ENCODE data around the gene OR2AG2.

OR2AG2 gene

DNA sequence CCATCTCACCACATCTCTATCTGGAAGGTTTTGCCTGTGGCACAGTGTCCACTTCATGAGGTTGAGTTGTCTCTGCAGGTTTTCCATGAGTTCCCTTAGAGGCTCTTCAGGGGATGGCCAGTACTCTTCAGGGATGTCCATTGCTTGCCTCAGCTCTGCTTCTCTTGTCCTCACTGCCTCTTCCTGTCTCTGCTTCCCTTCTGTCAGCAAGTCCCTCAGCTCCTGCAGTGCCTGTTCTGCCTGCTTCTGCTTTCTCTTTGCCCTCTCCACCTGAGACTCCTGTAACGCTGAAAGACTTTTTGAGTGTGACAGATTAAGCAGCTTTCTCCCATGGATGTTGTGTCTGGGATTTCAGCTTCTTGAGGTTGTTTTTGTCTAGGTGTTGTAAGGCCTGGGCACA, 50.4 kb downstream of the OR2AG2 start:
- ChIA-PET CTCF (no interaction called here), POLR2A (ENCODE audit: low non-redundant PET) (no interaction called here)
- H3K27ac ChIP-seq = no peak overlapping the region

DNA sequence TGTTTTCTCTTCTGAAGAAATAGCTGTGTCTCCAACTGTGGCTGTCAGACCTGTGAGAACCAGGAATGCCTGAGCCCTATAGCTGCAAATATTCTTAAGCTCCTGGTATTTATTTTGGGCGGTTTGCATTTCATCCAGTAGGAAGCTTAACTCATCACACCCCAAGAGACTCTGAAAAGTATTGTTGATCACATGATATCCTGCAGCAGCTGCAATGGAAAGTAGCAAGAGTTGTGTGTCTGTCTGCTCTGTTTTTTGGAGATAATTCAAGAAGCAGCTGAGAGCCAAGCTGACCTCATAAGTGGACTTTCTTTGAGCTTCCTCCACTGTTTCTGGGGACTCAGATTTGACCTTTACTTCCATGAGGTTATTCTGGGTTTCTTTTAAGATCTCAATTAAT, 52.2 kb downstream of the OR2AG2 start:
- ChIA-PET POLR2A (ENCODE audit: low non-redundant PET) (no interaction called here), CTCF (interaction anchor here (1.0 kb wide), 1 partner anchor 16 kb away, joined by 4 read pairs; no protein-coding TSS in a partner anchor)
- H3K27ac ChIP-seq = no peak overlapping the region
- no peak for DNase-seq (ENCODE audit: low spot score)
- TF ChIP-seq, protein P1, sequence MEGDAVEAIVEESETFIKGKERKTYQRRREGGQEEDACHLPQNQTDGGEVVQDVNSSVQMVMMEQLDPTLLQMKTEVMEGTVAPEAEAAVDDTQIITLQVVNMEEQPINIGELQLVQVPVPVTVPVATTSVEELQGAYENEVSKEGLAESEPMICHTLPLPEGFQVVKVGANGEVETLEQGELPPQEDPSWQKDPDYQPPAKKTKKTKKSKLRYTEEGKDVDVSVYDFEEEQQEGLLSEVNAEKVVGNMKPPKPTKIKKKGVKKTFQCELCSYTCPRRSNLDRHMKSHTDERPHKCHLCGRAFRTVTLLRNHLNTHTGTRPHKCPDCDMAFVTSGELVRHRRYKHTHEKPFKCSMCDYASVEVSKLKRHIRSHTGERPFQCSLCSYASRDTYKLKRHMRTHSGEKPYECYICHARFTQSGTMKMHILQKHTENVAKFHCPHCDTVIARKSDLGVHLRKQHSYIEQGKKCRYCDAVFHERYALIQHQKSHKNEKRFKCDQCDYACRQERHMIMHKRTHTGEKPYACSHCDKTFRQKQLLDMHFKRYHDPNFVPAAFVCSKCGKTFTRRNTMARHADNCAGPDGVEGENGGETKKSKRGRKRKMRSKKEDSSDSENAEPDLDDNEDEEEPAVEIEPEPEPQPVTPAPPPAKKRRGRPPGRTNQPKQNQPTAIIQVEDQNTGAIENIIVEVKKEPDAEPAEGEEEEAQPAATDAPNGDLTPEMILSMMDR (conservative IDR thresholded peaks at IDR 0.05; ENCODE audit: low read depth) = no peak

More for the DNA sequence above, 50.4 kb downstream of the OR2AG2 start:
- TF ChIP-seq, protein P1 (conservative IDR thresholded peaks at IDR 0.05; ENCODE audit: low read depth) = no peak
- DNase-seq (ENCODE audit: low spot score) = no peak

DNA sequence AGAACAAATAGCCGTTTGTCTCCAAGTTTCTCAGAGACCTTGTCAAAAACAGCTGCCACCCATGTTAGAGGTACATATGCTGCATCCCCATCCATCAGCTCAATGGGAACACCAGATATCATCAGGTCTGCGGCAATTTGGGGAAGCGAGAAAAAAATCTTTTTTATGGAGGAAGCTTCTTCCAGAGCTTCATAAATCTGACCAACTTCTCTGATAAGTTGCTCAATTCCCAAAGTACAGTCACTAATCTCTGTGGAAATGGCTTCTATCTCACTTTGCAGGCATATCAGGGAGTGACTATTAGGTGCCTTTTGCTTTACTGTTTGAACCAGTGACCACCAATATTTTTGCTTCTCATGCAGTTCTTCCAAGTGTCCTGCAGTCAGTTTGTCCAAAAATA, 54.4 kb downstream of the OR2AG2 start:
- POLR2A ChIA-PET (ENCODE audit: low non-redundant PET) = no interaction called here
- no peak for DNase-seq (ENCODE audit: low spot score)
- TF ChIP-seq, protein P1 (conservative IDR thresholded peaks at IDR 0.05; ENCODE audit: low read depth) = no peak
- H3K27ac ChIP-seq = no peak overlapping the region
- CTCF ChIA-PET = interaction anchor here (0.8 to 1.0 kb wide), 2 partner anchors 11 to 20 kb away, joined by 4 read pairs; no protein-coding TSS in a partner anchor

Measured in RWPE1 (cell line).